ENCODE results near the gene KIAA1217.

Gene KIAA1217

GRCh38 chr10:24376731-24377130 lies 167.8 kb downstream of the KIAA1217 start:
- DNase-seq: no peak

GRCh38 chr10:24378126-24378920 lies 169.4 kb downstream of the KIAA1217 start:
- DNase-seq: no peak

- DNase-seq: no peak
Observed at GRCh38 chr10:24381235-24382010, 172.5 kb downstream of the KIAA1217 start.

GRCh38 chr10:24382045-24382444 lies 173.1 kb downstream of the KIAA1217 start:
- no peak for DNase-seq

GRCh38 chr10:24382596-24382978 lies 173.6 kb downstream of the KIAA1217 start:
- DNase-seq: no peak

GRCh38 chr10:24382979-24383663 lies 174.2 kb downstream of the KIAA1217 start:
- no peak for DNase-seq

GRCh38 chr10:24383681-24384106 lies 174.8 kb downstream of the KIAA1217 start:
- DNase-seq: no peak

GRCh38 chr10:24384954-24385353 lies 176.0 kb downstream of the KIAA1217 start:
- no peak for DNase-seq

- DNase-seq: no peak
Observed at GRCh38 chr10:24385776-24386175, 176.8 kb downstream of the KIAA1217 start.

GRCh38 chr10:24390146-24390700 lies 181.3 kb downstream of the KIAA1217 start:
- no peak for DNase-seq

GRCh38 chr10:24390746-24391145 lies 181.8 kb downstream of the KIAA1217 start:
- DNase-seq: no peak

- no peak for DNase-seq
Observed at GRCh38 chr10:24393201-24393600, 184.3 kb downstream of the KIAA1217 start.

GRCh38 chr10:24394461-24395190 lies 185.7 kb downstream of the KIAA1217 start:
- no peak for DNase-seq

GRCh38 chr10:24396396-24396795 lies 187.5 kb downstream of the KIAA1217 start:
- no peak for DNase-seq

GRCh38 chr10:24397662-24398061 lies 188.7 kb downstream of the KIAA1217 start:
- DNase-seq: no peak

GRCh38 chr10:24404567-24404966 lies 195.6 kb downstream of the KIAA1217 start:
- no peak for DNase-seq

GRCh38 chr10:24405635-24406034 lies 196.7 kb downstream of the KIAA1217 start:
- no peak for DNase-seq

GRCh38 chr10:24406809-24407483 lies 198.0 kb downstream of the KIAA1217 start:
- DNase-seq: no peak

- no peak for DNase-seq
Observed at GRCh38 chr10:24407928-24408327, 199.0 kb downstream of the KIAA1217 start.

GRCh38 chr10:24408365-24408764 lies 199.4 kb downstream of the KIAA1217 start:
- no peak for DNase-seq

GRCh38 chr10:24414597-24414996 lies 205.7 kb downstream of the KIAA1217 start:
- no peak for DNase-seq
